ENCODE results near the gene COL27A1.

Gene COL27A1

GRCh38 chr9:114336157-114336556 is 180.8 kb downstream of the COL27A1 start:
- no peak for TF ChIP-seq CTCF (IDR thresholded peaks at IDR 0.05; ENCODE audit: insufficient read depth, missing control alignments)
- DNase-seq (ENCODE audit: insufficient read length, low spot score) = no peak
- no peak for FAIRE-seq

DNA sequence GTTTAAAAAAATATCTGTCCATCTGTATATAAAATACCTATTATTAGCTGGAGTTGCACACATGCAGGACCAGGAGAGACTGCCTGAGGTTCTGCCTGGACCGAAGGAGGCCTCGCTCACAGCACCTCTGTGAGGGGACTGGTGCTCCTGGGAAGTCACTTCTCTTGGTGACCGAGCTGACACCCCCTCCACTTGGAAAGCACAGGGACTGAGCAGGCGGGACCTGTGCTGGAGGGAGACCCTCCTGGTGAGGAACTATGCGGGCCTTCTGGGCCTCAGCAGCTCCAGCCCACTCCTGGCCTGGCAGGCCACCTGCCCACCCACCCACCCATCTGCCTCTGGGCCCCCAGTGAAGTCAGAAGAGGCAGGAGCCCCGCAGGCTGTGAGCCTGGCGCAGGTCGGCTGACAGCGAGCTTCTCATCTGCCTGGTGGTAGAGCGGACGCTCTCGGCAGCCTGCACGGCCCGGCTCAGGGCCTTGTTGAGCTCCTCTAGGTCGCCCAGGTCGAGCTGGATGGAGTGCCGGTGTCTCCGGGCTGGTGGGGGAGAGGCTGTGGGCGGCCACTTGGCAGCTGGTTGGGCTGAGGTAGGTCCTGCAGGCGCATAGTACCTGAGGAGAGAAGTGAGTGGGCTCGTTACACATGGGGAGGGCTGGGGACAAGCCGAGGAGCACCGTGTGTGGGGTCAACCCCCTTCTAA is 181.5 kb downstream of the COL27A1 start:
- no peak for TF ChIP-seq CTCF (IDR thresholded peaks at IDR 0.05; ENCODE audit: insufficient read depth, missing control alignments)
- FAIRE-seq (no peak), DNase-seq (ENCODE audit: insufficient read length, low spot score) (no peak)

- no peak for TF ChIP-seq CTCF (IDR thresholded peaks at IDR 0.05; ENCODE audit: insufficient read depth, missing control alignments)
- DNase-seq (ENCODE audit: insufficient read length, low spot score) = no peak
- no peak for FAIRE-seq
Measured at GRCh38 chr9:114338187-114338586, 182.8 kb downstream of the COL27A1 start.

DNA sequence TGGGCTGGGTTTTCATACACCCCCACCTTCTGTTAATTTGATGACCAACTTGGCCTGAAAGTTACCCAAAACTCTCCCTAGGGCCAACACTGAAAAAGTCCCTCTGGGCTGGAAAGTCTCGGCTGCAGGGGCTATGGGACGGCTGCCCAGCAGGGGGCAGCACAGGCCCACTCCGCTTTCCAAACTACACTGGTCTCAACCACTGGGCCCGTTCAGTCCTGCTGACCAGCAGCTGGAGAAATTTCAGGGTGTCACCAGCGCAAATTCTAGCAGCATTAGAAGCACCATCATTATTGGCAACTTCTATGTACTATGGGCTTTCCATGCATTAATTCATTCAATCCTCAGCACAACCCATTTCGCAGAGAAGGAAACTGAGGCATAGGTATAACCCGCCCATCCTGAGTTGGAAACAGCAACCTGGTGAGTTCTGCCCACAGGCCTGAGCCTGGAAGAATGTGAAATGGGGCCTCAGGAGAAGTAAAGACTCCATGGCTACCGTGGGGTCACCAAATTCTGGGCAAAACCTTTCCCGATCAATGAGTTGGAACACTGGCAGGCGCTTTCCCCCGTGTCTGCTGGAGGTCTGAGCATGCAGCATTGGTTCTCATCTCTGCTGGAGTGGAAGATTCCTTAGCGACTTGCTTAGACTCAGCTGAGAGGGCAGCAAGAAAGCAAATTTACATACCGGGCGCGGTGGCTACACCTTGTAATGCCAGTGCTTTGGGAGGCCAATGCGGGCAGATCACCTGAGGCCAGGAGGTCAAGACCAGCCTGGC is 184.0 kb downstream of the COL27A1 start:
- DNase-seq (ENCODE audit: insufficient read length, low spot score) = peak; percentile 66
- TF ChIP-seq CTCF (IDR thresholded peaks at IDR 0.05; ENCODE audit: insufficient read depth, missing control alignments) = peak; percentile 74
- no peak for FAIRE-seq

DNA sequence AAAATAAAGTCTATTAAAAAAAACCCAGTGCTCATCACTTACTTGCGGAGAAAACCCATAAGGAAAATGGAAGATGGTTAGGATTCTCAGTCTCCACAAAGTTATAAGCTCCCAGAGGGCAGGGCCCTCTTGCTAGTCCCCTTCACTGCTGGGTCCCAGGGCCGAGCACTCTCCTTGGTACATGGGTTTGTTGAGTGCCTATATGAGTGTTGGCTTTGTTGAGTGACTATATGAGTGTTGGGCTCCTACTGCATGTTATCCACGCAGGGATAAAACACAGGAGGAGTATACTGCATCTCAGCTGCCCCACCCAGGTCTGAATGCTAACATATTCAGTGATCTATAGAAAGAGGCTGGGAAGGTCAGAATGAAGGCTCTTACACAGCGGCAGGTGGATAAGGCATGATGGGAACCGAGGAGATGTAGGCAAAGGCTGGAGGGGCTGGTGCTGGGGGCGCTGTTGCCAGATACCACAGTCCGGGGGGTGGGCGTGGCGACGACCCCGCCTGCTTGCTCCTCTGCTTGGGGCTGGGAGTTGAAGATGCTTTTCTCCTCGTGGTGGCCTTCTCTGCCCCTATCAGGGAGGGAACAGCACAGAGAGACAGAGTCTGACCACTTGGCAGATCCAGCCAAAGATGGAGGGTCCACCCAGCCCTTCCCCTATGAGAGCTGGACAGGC is 186.0 kb downstream of the COL27A1 start:
- DNase-seq (ENCODE audit: insufficient read length, low spot score) (no peak), FAIRE-seq (no peak)
- TF ChIP-seq CTCF (IDR thresholded peaks at IDR 0.05; ENCODE audit: insufficient read depth, missing control alignments) = no peak

GRCh38 chr9:114341991-114342390 is 186.7 kb downstream of the COL27A1 start:
- TF ChIP-seq CTCF (IDR thresholded peaks at IDR 0.05; ENCODE audit: insufficient read depth, missing control alignments) = no peak
- FAIRE-seq (no peak), DNase-seq (ENCODE audit: insufficient read length, low spot score) (no peak)
